ENCODE measurements around the gene TBXT.
"Not testable (repeated sequence)": the region's sequence is repeated elsewhere in the genome, so short reads cannot be mapped to it uniquely, and the experiment has no call there.

The TBXT gene

GRCh38 chr6:166151798-166152197 is 15.9 kb downstream of the TBXT start:
- TF ChIP-seq CTCF (IDR thresholded peaks at IDR 0.05; ENCODE audit: insufficient read depth, low read length, missing control alignments): no peak
- POLR2A ChIA-PET: no interaction called here
- CTCF ChIA-PET: interaction anchor here (0.9 to 1.5 kb wide), 2 partner anchors 9 to 262 kb away, joined by 3 to 4 read pairs; no protein-coding TSS in a partner anchor
- H3K4me3 ChIP-seq (ENCODE audit: low read depth, low read length): no peak overlapping the region
- no peak for DNase-seq (ENCODE audit: low read depth, low spot score)

- no peak overlapping the region for H3K4me3 ChIP-seq (ENCODE audit: low read depth, low read length)
- CTCF ChIA-PET: no interaction called here
- TF ChIP-seq CTCF (IDR thresholded peaks at IDR 0.05; ENCODE audit: insufficient read depth, low read length, missing control alignments): no peak
- DNase-seq (ENCODE audit: low read depth, low spot score): no peak
- POLR2A ChIA-PET: no interaction called here
Observed at GRCh38 chr6:166145751-166146150, 21.9 kb downstream of the TBXT start.

- POLR2A ChIA-PET: no interaction called here
Observed at GRCh38 chr6:166143011-166143410, 24.6 kb downstream of the TBXT start.

GRCh38 chr6:166127624-166128472 is 39.8 kb downstream of the TBXT start:
- no peak for TF ChIP-seq CTCF (IDR thresholded peaks at IDR 0.05; ENCODE audit: insufficient read depth, low read length, missing control alignments)
- DNase-seq (ENCODE audit: low read depth, low spot score): no peak
- ChIA-PET POLR2A (no interaction called here), CTCF (no interaction called here)
- H3K4me3 ChIP-seq (ENCODE audit: low read depth, low read length): no peak overlapping the region

More at GRCh38 chr6:166143011-166143410, 24.6 kb downstream of the TBXT start:
- DNase-seq (ENCODE audit: low read depth, low spot score): no peak
- no peak overlapping the region for H3K4me3 ChIP-seq (ENCODE audit: low read depth, low read length)
- TF ChIP-seq CTCF (IDR thresholded peaks at IDR 0.05; ENCODE audit: insufficient read depth, low read length, missing control alignments): no peak
- CTCF ChIA-PET: no interaction called here

GRCh38 chr6:166123115-166123514 is 44.5 kb downstream of the TBXT start:
- POLR2A ChIA-PET; DNase-seq (ENCODE audit: low read depth, low spot score); H3K4me3 ChIP-seq (ENCODE audit: low read depth, low read length); CTCF ChIA-PET: not testable (repeated sequence)

- ChIA-PET POLR2A (no interaction called here), CTCF (no interaction called here)
- H3K4me3 ChIP-seq (ENCODE audit: low read depth, low read length): no peak overlapping the region
- TF ChIP-seq CTCF (IDR thresholded peaks at IDR 0.05; ENCODE audit: insufficient read depth, low read length, missing control alignments): no peak
- no peak for DNase-seq (ENCODE audit: low read depth, low spot score)
Observed at GRCh38 chr6:166121726-166122125, 45.9 kb downstream of the TBXT start.

Measured in AG04449 (cell line).